Nephron (organoid): Measurements from ENCODE around the gene HMGCS1.
"Not testable (repeated sequence)": the region's sequence is repeated elsewhere in the genome, so short reads cannot be mapped to it uniquely, and the experiment has no call there.

ENCODE experiments used
- H3K27ac Mint-ChIP-seq, 3 experiments: 2 replicates each; pipeline ENCODE4 v1.8.0; 2020; ENCODE audit warnings: mixed read lengths in 3 of 3, mild to moderate bottlenecking in 2 of 3, moderate library complexity in 1 of 3
- H3K27me3 Mint-ChIP-seq: 2 replicates; pipeline ENCODE4 v1.8.0; 2021; ENCODE audit warnings: low read depth, mild to moderate bottlenecking, moderate library complexity, mixed read lengths
- H3K36me3 Mint-ChIP-seq: 2 replicates; pipeline ENCODE4 v1.8.0; 2020; ENCODE audit warnings: low read depth, mixed read lengths
- H3K4me1 Mint-ChIP-seq: 2 replicates; pipeline ENCODE4 v1.8.0; 2020; ENCODE audit warnings: mixed read lengths
- H3K4me3 Mint-ChIP-seq, 3 experiments: 2 replicates each; pipeline ENCODE4 v1.8.0; 2020; ENCODE audit warnings: mild to moderate bottlenecking in 3 of 3, mixed read lengths in 3 of 3, moderate library complexity in 2 of 3
- H3K9me3 Mint-ChIP-seq: 2 replicates; pipeline ENCODE4 v1.8.0; 2020; ENCODE audit warnings: mixed read lengths
- TF ChIP-seq, protein P1 (sequence below), 3 experiments: fragments of 200-600 bp; sonication (generic); IDR thresholded peaks; one replicate each; pipeline ENCODE4 v1.5.0; 2021; ENCODE audit warnings: antibody characterized with exemption in 3 of 3; ENCODE audit not compliant: unreplicated experiment in 3 of 3

The HMGCS1 gene

DNA sequence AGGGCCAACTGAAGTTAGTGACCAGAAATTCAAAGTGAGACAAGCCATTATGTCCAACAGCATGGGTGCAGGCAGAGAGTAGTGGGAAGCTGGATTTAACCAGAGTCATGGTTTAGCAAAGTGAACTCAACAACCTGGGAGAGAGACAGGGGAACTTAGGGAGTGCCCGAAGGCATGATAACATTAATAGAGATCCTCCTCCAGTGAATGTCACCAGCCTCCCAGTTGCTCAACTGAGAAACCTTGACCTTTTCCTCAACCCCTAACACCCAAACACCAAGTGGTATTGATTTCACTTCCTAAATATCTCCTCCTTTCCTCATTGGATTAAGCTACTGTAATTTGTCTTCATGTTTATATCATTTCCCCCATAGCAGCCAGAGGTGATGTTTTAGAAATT, 42.6 kb downstream of the HMGCS1 start:
- H3K27ac Mint-ChIP-seq, result no peak overlapping the region
- no peak overlapping the region for H3K4me3 Mint-ChIP-seq
- H3K9me3 Mint-ChIP-seq, result peaks cover 5% of the 10 kb centered on the region
- H3K36me3 Mint-ChIP-seq, result no peaks in the 10 kb centered on the region
- H3K27me3 Mint-ChIP-seq, result no peaks in the 10 kb centered on the region
- H3K4me1 Mint-ChIP-seq, result no peaks in the 10 kb centered on the region
- TF ChIP-seq, protein P1, sequence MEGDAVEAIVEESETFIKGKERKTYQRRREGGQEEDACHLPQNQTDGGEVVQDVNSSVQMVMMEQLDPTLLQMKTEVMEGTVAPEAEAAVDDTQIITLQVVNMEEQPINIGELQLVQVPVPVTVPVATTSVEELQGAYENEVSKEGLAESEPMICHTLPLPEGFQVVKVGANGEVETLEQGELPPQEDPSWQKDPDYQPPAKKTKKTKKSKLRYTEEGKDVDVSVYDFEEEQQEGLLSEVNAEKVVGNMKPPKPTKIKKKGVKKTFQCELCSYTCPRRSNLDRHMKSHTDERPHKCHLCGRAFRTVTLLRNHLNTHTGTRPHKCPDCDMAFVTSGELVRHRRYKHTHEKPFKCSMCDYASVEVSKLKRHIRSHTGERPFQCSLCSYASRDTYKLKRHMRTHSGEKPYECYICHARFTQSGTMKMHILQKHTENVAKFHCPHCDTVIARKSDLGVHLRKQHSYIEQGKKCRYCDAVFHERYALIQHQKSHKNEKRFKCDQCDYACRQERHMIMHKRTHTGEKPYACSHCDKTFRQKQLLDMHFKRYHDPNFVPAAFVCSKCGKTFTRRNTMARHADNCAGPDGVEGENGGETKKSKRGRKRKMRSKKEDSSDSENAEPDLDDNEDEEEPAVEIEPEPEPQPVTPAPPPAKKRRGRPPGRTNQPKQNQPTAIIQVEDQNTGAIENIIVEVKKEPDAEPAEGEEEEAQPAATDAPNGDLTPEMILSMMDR (IDR thresholded peaks at IDR 0.05; ENCODE audit: unreplicated experiment in 3 of 3), result no peak

DNA sequence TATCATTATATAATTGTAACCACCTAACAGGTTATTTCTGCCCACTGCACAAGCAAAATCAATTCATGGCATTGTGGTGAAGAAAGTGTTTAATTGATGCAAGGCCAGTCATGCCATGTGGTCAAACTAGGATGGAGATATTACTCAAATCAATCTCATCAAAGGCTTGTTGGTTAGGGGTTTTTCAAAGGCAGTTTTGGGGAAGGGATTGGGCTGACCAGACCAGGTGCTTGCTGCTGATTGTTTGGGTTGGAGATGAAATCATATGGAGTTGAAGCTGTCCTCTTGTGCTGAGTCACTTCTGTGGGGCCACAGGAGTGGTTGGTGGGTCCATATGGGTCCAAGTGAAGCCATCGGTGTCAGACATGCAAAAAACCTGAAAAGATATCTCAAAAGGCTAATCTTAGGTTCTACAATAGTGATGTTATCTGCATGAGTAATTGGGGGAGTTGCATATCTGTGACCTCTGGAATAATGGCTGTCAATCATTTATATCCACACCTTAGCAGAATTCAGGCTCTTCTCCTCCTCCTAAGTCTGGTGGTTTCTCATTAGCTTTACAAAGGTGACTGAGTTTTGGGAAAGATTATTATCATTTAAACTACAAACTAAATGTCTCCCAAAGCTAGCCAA, 44.9 kb downstream of the HMGCS1 start:
- TF ChIP-seq, protein P1 (IDR thresholded peaks at IDR 0.05; ENCODE audit: unreplicated experiment in 3 of 3), result no peak
- Mint-ChIP-seq H3K4me1 (no peaks in the 10 kb centered on the region), H3K27me3 (peaks cover 6% of the 10 kb centered on the region), H3K27ac (no peak overlapping the region), H3K4me3 (no peak overlapping the region), H3K36me3 (no peaks in the 10 kb centered on the region), H3K9me3 (peaks cover 11% of the 10 kb centered on the region)

- not testable (repeated sequence) for H3K4me1 Mint-ChIP-seq, H3K27me3 Mint-ChIP-seq, H3K27ac Mint-ChIP-seq, H3K36me3 Mint-ChIP-seq, H3K4me3 Mint-ChIP-seq
- peaks cover 13% of the 10 kb centered on the region for H3K9me3 Mint-ChIP-seq
Measured at GRCh38 chr5:43262269-43262668, 50.9 kb downstream of the HMGCS1 start.

DNA sequence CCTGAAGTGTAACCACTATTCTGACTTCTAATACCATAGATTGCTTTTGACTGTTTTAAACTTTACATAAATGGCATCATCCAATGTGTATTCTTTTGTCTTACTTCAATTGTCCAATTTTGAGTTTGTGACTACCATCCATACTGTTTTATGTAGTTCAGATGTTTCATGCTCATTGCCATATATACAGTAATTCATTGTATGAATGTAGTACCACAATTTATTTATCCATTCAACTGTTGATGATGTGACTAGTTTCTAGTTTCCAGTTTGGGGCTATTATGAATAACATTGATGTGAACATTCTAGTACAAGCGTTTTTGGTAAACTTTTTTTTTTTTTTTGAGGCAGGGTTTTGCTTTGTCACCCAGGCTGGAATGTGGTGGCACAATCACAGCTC, 55.1 kb downstream of the HMGCS1 start:
- Mint-ChIP-seq H3K36me3 (no peaks in the 10 kb centered on the region), H3K4me3 (no peak overlapping the region), H3K27ac (no peak overlapping the region), H3K9me3 (peaks cover 4% of the 10 kb centered on the region), H3K4me1 (no peaks in the 10 kb centered on the region), H3K27me3 (no peaks in the 10 kb centered on the region)
- TF ChIP-seq, protein P1 (IDR thresholded peaks at IDR 0.05; ENCODE audit: unreplicated experiment in 3 of 3), result no peak

GRCh38 chr5:43256261-43256966, 56.8 kb downstream of the HMGCS1 start:
- H3K4me1 Mint-ChIP-seq, result no peaks in the 10 kb centered on the region
- TF ChIP-seq, protein P1 (IDR thresholded peaks at IDR 0.05; ENCODE audit: unreplicated experiment in 3 of 3), result no peak
- peaks cover 4% of the 10 kb centered on the region for H3K9me3 Mint-ChIP-seq
- no peak overlapping the region for H3K4me3 Mint-ChIP-seq
- H3K27me3 Mint-ChIP-seq, result no peaks in the 10 kb centered on the region
- no peaks in the 10 kb centered on the region for H3K36me3 Mint-ChIP-seq
- no peak overlapping the region for H3K27ac Mint-ChIP-seq

DNA sequence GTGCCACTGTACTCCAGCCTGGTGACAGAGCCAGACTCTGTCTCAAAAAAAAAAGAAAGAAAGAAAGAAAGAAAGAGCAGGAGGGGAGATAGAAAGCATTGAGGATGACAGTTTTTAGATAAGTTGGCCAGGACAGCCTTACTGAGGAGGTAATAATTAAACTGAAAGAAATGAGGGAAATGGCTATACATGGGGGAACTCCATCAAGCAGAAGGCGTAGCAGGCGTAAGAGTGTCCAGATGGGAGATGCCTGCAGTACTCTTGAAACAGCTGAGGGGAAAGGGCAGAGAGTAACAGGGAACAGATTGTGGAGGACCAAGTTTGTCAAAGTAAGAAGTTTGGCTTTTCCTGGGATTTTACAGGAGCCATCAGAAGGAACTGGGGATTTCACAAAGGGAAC, 57.5 kb downstream of the HMGCS1 start:
- H3K27me3 Mint-ChIP-seq, result no peaks in the 10 kb centered on the region
- TF ChIP-seq, protein P1 (IDR thresholded peaks at IDR 0.05; ENCODE audit: unreplicated experiment in 3 of 3), result no peak
- H3K4me1 Mint-ChIP-seq, result no peaks in the 10 kb centered on the region
- H3K27ac Mint-ChIP-seq, result peak overlapping the region in 1 of 3 experiments; percentile 11
- peaks cover 4% of the 10 kb centered on the region for H3K9me3 Mint-ChIP-seq
- no peaks in the 10 kb centered on the region for H3K36me3 Mint-ChIP-seq
- no peak overlapping the region for H3K4me3 Mint-ChIP-seq
